ENCODE measurements around the gene IFITM1. TPM values are rescaled to one million over a fixed set of nuclear protein-coding genes. Genes with fewer than 3 reads are reported as not detected.

The IFITM1 gene
- total RNA-seq: 44.6 TPM

GRCh38 chr11:313787-314553, at the start of gene IFITM1:
Gene IFITM1, plus strand, starts transcription at chr11:314040. Its CDS starts 131 bp downstream, at chr11:314171.

DNA sequence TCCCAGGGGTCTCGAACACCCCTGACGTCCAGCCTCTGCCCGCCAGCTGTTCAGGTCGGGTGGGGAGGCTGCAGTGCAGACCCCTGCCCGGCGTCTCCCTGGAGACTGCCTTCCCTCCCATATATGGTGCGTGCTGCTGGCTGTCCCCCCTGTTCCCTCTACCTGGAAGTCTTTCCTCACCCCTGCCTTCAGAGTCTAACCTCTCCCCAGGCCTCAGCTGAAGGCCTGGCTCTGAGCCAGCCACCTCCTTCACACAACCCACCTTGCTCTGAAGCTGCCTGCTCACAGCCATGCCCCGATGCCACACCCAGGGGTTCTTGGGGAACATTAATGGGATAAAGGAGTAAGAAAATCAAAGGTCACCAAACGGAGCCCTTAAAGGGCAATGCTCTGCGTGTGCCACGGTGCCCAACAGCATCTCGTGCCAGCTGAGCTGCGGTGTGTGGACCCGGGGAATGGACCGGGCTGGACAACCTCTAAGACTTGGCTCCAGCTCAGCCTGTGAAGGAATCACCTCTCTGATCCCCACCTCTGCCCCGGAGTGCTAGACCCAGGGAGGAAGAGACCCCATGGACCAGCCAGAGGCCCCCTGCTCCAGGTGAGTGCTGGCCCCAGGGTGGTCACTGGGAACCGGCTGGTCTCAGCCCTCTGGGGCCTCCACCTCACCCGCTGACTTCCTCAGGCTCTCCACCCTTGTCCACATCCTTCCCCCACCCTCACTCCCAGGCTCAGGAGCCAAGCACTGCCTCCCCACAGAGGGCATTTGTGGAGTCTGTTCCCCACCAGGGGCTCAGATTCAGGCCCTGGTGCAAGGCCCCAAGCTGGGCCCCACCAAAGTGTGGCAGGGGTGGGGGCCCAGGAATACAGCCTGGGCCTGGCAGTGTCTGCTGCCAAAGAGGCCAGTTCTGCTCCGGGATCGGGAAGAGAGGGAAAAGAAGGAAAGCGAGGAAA, 35.6 kb upstream of the IFITM1 start, which contains the start of gene NLRP6:
Gene NLRP6, plus strand, starts transcription at position 407 of the 951 bp plus-strand sequence. Its CDS starts 163 bp downstream, at position 570.

DNA sequence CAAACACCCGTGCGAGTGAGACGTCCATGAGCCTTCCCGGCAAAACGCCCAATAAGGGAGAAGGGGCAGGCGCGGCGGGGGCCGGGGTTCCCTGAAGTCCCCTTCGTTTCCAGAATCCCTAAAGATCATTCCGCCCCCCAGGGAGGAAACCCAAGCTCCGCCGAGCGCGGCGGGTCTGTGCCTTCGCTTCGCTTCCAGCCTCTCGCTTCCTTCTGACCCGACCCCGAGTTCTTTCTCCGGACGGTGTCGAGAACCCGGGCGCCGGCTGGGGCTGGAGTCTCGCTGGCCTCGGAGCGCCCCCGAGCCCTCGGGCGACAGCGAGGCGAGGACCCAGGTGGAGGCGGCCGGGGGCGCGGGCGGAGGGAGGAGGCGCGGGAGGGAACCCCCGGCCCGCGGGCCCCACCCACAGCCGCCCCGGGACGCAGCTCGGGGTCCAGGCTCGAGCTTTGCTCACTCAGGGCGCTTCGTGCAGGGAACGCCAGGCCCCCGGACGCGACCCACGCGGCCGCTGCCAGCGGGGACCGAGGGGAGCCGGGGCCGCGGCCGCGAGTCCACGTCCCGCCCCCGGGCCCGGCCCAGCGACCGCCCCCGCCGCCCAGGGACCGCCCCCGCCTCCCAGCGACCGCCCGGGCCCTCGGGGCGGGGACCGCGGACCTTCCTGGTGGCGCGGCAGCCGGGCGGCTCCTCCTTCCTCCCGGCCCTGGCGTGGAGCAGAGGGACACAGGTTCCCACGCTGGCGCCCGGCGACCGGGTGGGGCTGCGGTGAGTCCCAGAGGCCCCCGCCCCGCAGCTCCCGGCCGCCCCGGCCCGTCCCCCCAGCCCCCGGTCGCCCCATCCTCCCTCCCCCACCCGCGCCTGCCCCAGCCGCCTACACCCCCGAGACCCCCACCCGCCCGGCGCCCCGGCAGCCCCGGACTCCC, 25.1 kb upstream of the IFITM1 start, which contains the start of gene PGGHG:
Gene PGGHG, plus strand, starts transcription at position 649 of the 920 bp plus-strand sequence. CDS start 691 bp downstream, outside the sequence.

DNA sequence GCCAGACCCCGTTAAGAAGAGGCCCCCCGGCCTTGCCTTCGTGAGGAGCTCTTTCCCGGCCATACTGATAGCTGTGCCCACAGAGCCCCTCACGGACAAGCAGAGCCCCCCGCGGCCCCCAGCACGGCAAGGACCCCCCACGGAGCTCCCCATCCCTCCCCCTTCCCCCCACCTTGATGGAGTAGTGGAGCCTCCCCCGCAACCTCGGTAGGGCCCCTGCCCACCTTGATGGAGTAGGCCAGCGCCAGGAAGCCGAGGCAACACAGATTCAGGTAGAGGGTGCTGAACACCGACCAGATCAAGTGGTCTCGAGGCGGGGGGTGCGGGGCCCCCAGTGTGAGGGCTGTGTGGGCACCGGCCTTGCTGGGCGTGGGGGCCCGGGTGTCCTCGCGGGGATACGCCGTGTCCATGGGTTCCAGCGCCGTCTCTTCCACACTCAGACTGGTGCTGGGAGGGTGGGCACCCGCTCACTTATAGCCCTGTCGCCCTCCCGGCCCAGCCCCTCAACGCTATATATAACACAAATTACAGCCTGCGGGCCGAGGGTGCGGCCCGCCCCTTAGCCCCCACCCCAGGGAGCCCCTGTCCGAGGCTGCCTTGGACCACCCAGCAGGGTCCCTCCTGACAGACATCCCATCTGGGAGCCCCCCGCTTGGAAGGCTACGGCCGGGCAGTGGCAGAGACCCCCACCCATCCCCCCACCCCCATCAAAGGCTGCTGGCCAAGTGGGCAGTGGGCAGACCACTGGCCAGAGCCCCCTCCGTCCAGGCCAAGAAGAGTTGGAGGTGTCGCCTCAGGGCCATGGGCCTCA, 14.6 kb upstream of the IFITM1 start, which contains the start of gene IFITM5:
Gene IFITM5, minus strand, starts transcription at position 446 of the 811 bp plus-strand sequence. Its CDS starts 36 bp downstream, at position 410.

GRCh38 chr11:307766-308708, 5.8 kb upstream of the IFITM1 start, which contains the start of gene IFITM2:
Gene IFITM2, plus strand, starts transcription at chr11:307816. Its CDS starts 377 bp downstream, at chr11:308193.

Small RNAs within 50 kb of the gene (small RNA-seq; reads per million reads assigned to genes)
- gene AC136475.6 (ENCODE audit: low replicate concordance): not detected

Other genes starting within 250 kb of the IFITM1 start
- gene SCGB1C1, start 121.0 kb upstream of the IFITM1 start, total RNA-seq: not detected
- gene BET1L, start 106.6 kb upstream of the IFITM1 start, total RNA-seq: 25.4 TPM
- gene RIC8A, start 106.3 kb upstream of the IFITM1 start, total RNA-seq: 89.1 TPM
- 22.7 TPM for gene SIRT3, start 77.7 kb upstream of the IFITM1 start, total RNA-seq
- 96.4 TPM for gene PSMD13, start 77.1 kb upstream of the IFITM1 start, total RNA-seq
- gene NLRP6, start 35.6 kb upstream of the IFITM1 start, total RNA-seq: 0.64 TPM
- 38.4 TPM for gene PGGHG, start 24.9 kb upstream of the IFITM1 start, total RNA-seq
- gene IFITM5, start 14.5 kb upstream of the IFITM1 start, total RNA-seq: not detected
- 55.9 TPM for gene IFITM2, start 6.2 kb upstream of the IFITM1 start, total RNA-seq
- gene IFITM3, start 6.8 kb downstream of the IFITM1 start, total RNA-seq: 156 TPM
- 53.1 TPM for gene B4GALNT4, start 55.5 kb downstream of the IFITM1 start, total RNA-seq
- 5.2 TPM for gene PKP3, start 80.2 kb downstream of the IFITM1 start, total RNA-seq
- 40.8 TPM for gene SIGIRR, start 101.0 kb downstream of the IFITM1 start, total RNA-seq
- 12.8 TPM for gene ANO9, start 128.0 kb downstream of the IFITM1 start, total RNA-seq
- 48.8 TPM for gene PTDSS2, start 136.2 kb downstream of the IFITM1 start, total RNA-seq
- 143 TPM for gene RNH1, start 193.2 kb downstream of the IFITM1 start, total RNA-seq
- gene HRAS, start 221.5 kb downstream of the IFITM1 start, total RNA-seq: 23.0 TPM
- 1.8 TPM for gene LRRC56, start 223.5 kb downstream of the IFITM1 start, total RNA-seq
- 2.3 TPM for gene LMNTD2, start 246.7 kb downstream of the IFITM1 start, total RNA-seq
- gene RASSF7, start 246.9 kb downstream of the IFITM1 start, total RNA-seq: 55.8 TPM